HepG2 (cell line): ENCODE measurements around the gene COL9A3. TPM values are rescaled to one million over a fixed set of nuclear protein-coding genes. Genes with fewer than 3 reads are reported as not detected.
A peak's percentile ranks its signal among the peaks of the same experiment; 100 is the strongest.

Source experiments
- BHLHE40 ChIP-seq: IDR thresholded peaks from 2 replicates; pipeline ENCODE4 v1.6.1; 2011; ENCODE audit warnings: low read length, improper control_type of control experiment
- CAMTA2 ChIP-seq: sonication (generic); formaldehyde crosslinking; IDR thresholded peaks from 2 replicates; pipeline ENCODE4 v1.4.0; 2020; ENCODE audit warnings: mild to moderate bottlenecking, missing genetic modification reagents, borderline replicate concordance
- IKZF4 ChIP-seq: sonication (generic); formaldehyde crosslinking; IDR thresholded peaks from 2 replicates; pipeline ENCODE4 v1.5.1; 2020; ENCODE audit warnings: borderline replicate concordance, mild to moderate bottlenecking, low read depth, missing genetic modification reagents; ENCODE audit errors: not compliant biosample characterization
- MIER2 ChIP-seq: IDR thresholded peaks from 2 replicates; pipeline ENCODE4 v1.6.1; 2016; ENCODE audit warnings: missing biosample characterization, missing genetic modification reagents
- SPEN ChIP-seq: sonication (generic); formaldehyde crosslinking; IDR thresholded peaks from 2 replicates; pipeline ENCODE4 v1.5.1; 2020; ENCODE audit warnings: low read depth, mild to moderate bottlenecking, missing genetic modification reagents
- ZFP36L1 ChIP-seq: sonication (generic); formaldehyde crosslinking; IDR thresholded peaks from 2 replicates; pipeline ENCODE4 v1.8.0; 2022; ENCODE audit warnings: mild to moderate bottlenecking, missing genetic modification reagents, moderate library complexity
- ZNF296 ChIP-seq: sonication (generic); formaldehyde crosslinking; conservative IDR thresholded peaks from 2 replicates; pipeline ENCODE4 v1.5.0; 2020; ENCODE audit warnings: mild to moderate bottlenecking, missing genetic modification reagents
- ZNF44 ChIP-seq: sonication (generic); formaldehyde crosslinking; IDR thresholded peaks from 2 replicates; pipeline ENCODE4 v1.5.1; 2020; ENCODE audit warnings: mild to moderate bottlenecking, missing genetic modification reagents
- ZNF607 ChIP-seq: sonication (generic); formaldehyde crosslinking; IDR thresholded peaks from 2 replicates; pipeline ENCODE4 v1.5.1; 2020; ENCODE audit warnings: missing genetic modification reagents, mild to moderate bottlenecking, borderline replicate concordance
- polyA plus RNA-seq, 8 experiments: library from polyadenylated mRNA; depleted of rRNA in 3 of 8; stranded (reverse) in 7 of 8; unstranded in 1 of 8; fragments of >200 nt; fragmentation: Illumina TruSeq in 4 of 8; extraction: Trizol in 4 of 8; gene quantifications; 2 replicates each; pipeline versions ENCODE4 v1.2.1 to v1.2.3, GENCODE V29; 2011 to 2016; ENCODE audit warnings: low read depth in 4 of 8, missing spikeins in 1 of 8, mixed read lengths in 1 of 8; ENCODE audit not compliant: insufficient read depth in 1 of 8
- total RNA-seq, 5 experiments: library from RNA; depleted of rRNA; stranded (reverse); fragments of >200 nt; fragmentation: Illumina TruSeq; extraction: Trizol; gene quantifications; 2 replicates each; pipeline ENCODE4 v1.2.3, GENCODE V29; 2016; ENCODE audit warnings: low read depth in 1 of 5
- TF ChIP-seq, protein P1 (sequence below): sonication (generic); formaldehyde crosslinking; IDR thresholded peaks from 2 replicates; pipeline ENCODE4 v1.5.0; 2020; ENCODE audit warnings: mild to moderate bottlenecking, missing genetic modification reagents, borderline replicate concordance
- TF ChIP-seq, protein P2 (sequence below): sonication (generic); formaldehyde crosslinking; IDR thresholded peaks from 2 replicates; pipeline ENCODE4 v1.4.0; 2020; ENCODE audit warnings: missing genetic modification reagents
- TF ChIP-seq, protein P3 (sequence below): sonication (generic); formaldehyde crosslinking; IDR thresholded peaks from 2 replicates; pipeline ENCODE4 v1.5.1; 2020; ENCODE audit warnings: missing genetic modification reagents, mild to moderate bottlenecking, borderline replicate concordance
- TF ChIP-seq, protein P4 (sequence below): sonication (generic); formaldehyde crosslinking; IDR thresholded peaks from 2 replicates; pipeline ENCODE4 v1.5.0; 2020; ENCODE audit warnings: missing genetic modification reagents, mild to moderate bottlenecking, borderline replicate concordance
- TF ChIP-seq, protein P5 (sequence below): sonication (generic); formaldehyde crosslinking; IDR thresholded peaks from 2 replicates; pipeline ENCODE4 v1.5.1; 2020; ENCODE audit warnings: missing genetic modification reagents, mild to moderate bottlenecking, borderline replicate concordance

The COL9A3 gene
- total and polyA plus RNA-seq, 2 of the 13 experiments (the other 11 are each of a cell fraction or from before 2014, with no cell fraction given), result 155 to 204 TPM

DNA sequence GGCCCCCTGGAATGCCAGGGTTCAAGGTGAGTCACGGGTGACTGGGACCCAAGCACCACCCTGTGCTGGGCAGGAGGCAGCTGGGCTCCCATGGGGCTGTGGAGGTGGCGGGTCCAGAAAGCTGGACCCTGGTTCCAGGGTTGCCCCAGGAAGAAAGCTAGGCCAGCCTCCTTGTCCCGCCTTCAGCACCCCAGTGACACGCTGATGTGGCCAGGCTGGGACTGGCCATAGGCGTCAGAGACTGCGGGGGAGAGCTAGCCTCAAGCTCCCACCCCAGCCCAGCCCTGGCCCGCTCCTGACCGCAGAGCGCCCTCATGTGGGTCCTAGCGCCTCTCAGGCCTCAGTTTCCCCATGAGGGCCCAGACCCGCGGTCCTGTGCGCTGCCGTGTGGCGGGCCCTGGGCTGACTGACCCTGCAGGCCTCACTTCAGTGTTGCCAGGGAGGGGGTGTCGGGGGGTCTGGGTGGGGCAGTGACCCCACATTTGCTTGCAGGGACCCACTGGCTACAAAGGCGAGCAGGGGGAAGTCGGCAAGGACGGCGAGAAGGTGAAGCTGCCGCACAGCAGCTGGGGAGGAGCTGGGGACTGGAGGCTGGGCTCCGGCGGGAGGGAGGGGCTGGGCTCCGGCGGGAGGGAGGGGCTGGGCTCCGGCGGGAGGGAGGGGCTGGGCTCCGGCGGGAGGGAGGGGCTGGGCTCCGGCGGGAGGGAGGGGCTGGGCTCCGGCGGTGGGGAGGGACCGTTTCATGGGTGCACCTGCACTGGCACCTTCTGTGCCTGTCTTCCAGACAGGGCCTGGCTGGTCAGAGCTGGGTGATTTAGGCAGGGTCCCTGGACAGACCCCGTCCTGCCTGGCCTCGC lies 7.9 kb downstream of the COL9A3 start (continued):
- TF ChIP-seq, protein P1, sequence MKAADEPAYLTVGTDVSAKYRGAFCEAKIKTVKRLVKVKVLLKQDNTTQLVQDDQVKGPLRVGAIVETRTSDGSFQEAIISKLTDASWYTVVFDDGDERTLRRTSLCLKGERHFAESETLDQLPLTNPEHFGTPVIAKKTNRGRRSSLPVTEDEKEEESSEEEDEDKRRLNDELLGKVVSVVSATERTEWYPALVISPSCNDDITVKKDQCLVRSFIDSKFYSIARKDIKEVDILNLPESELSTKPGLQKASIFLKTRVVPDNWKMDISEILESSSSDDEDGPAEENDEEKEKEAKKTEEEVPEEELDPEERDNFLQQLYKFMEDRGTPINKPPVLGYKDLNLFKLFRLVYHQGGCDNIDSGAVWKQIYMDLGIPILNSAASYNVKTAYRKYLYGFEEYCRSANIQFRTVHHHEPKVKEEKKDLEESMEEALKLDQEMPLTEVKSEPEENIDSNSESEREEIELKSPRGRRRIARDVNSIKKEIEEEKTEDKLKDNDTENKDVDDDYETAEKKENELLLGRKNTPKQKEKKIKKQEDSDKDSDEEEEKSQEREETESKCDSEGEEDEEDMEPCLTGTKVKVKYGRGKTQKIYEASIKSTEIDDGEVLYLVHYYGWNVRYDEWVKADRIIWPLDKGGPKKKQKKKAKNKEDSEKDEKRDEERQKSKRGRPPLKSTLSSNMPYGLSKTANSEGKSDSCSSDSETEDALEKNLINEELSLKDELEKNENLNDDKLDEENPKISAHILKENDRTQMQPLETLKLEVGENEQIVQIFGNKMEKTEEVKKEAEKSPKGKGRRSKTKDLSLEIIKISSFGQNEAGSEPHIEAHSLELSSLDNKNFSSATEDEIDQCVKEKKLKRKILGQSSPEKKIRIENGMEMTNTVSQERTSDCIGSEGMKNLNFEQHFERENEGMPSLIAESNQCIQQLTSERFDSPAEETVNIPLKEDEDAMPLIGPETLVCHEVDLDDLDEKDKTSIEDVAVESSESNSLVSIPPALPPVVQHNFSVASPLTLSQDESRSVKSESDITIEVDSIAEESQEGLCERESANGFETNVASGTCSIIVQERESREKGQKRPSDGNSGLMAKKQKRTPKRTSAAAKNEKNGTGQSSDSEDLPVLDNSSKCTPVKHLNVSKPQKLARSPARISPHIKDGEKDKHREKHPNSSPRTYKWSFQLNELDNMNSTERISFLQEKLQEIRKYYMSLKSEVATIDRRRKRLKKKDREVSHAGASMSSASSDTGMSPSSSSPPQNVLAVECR (CRISPR knock-in tag), result peak; percentile 59
- TF ChIP-seq BHLHE40, result no peak
- no peak for TF ChIP-seq CAMTA2 (CRISPR knock-in tag)
- TF ChIP-seq SPEN (CRISPR knock-in tag), result no peak; the same call in 1 of the 2 replicates
- no peak for TF ChIP-seq ZNF607 (CRISPR knock-in tag)
- TF ChIP-seq, protein P2, sequence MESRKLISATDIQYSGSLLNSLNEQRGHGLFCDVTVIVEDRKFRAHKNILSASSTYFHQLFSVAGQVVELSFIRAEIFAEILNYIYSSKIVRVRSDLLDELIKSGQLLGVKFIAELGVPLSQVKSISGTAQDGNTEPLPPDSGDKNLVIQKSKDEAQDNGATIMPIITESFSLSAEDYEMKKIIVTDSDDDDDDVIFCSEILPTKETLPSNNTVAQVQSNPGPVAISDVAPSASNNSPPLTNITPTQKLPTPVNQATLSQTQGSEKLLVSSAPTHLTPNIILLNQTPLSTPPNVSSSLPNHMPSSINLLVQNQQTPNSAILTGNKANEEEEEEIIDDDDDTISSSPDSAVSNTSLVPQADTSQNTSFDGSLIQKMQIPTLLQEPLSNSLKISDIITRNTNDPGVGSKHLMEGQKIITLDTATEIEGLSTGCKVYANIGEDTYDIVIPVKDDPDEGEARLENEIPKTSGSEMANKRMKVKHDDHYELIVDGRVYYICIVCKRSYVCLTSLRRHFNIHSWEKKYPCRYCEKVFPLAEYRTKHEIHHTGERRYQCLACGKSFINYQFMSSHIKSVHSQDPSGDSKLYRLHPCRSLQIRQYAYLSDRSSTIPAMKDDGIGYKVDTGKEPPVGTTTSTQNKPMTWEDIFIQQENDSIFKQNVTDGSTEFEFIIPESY, result peak; percentile 79; the same call in 1 of the 2 replicates
- no peak for TF ChIP-seq ZFP36L1 (CRISPR knock-in tag)
- TF ChIP-seq IKZF4, result peak; percentile 75
- TF ChIP-seq ZNF44 (CRISPR knock-in tag), result no peak
- TF ChIP-seq, protein P3, sequence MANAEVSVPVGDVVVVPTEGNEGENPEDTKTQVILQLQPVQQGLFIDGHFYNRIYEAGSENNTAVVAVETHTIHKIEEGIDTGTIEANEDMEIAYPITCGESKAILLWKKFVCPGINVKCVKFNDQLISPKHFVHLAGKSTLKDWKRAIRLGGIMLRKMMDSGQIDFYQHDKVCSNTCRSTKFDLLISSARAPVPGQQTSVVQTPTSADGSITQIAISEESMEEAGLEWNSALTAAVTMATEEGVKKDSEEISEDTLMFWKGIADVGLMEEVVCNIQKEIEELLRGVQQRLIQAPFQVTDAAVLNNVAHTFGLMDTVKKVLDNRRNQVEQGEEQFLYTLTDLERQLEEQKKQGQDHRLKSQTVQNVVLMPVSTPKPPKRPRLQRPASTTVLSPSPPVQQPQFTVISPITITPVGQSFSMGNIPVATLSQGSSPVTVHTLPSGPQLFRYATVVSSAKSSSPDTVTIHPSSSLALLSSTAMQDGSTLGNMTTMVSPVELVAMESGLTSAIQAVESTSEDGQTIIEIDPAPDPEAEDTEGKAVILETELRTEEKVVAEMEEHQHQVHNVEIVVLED (CRISPR knock-in tag), result peak; percentile 28; the same call in 1 of the 2 replicates
- no peak for TF ChIP-seq MIER2 (CRISPR knock-in tag)
- TF ChIP-seq, protein P4, sequence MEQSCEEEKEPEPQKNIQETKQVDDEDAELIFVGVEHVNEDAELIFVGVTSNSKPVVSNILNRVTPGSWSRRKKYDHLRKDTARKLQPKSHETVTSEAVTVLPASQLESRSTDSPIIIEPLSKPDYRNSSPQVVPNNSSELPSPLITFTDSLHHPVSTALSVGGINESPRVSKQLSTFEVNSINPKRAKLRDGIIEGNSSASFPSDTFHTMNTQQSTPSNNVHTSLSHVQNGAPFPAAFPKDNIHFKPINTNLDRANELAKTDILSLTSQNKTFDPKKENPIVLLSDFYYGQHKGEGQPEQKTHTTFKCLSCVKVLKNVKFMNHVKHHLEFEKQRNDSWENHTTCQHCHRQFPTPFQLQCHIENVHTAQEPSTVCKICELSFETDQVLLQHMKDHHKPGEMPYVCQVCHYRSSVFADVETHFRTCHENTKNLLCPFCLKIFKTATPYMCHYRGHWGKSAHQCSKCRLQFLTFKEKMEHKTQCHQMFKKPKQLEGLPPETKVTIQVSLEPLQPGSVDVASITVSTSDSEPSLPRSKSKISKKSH (CRISPR knock-in tag), result 0 out of 2 replicates have a peak, but pooled peaks have one; percentile 31
- TF ChIP-seq, protein P5, sequence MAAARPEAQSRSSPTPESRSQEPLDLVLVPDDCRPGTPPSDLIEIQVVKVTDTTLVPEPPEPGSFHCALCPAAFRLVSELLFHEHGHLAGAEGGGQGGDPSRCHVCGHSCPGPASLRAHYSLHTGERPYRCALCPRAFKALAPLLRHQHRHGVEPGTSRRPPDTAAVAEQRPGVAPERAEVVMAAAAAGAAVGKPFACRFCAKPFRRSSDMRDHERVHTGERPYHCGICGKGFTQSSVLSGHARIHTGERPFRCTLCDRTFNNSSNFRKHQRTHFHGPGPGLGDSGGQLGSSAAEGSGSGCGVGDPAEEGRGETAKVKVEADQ (CRISPR knock-in tag), result 0 out of 2 replicates have a peak, but pooled peaks have one; percentile 44
- 0 out of 2 replicates have a peak, but pooled peaks have one; percentile 63 for TF ChIP-seq ZNF296 (CRISPR knock-in tag)
